Body of pancreas (tissue), 4 donors: Measurements from ENCODE around the gene CASKIN2. TPM values are rescaled to one million over a fixed set of nuclear protein-coding genes. Genes with fewer than 3 reads are reported as not detected.

Experiments
- ATAC-seq: fragments of 150-250 bp; one replicate; pipeline ENCODE4 v1.9.1; 2016
- DNase-seq, 4 donors: peaks; one replicate each; pipeline ENCODE4 v3.0.0-alpha.2; 2019
- H3K27ac ChIP-seq, 4 donors: fragments of 200-600 bp; sonication (generic); 1 replicate in 3 of 4; 2 replicates in 1 of 4; pipeline versions ENCODE4 v1.5.1 to v1.6.1; 2016 to 2019; ENCODE audit warnings: mild to moderate bottlenecking in 1 of 4, mixed read lengths in 1 of 4, moderate library complexity in 1 of 4
- H3K27me3 ChIP-seq, 2 donors: fragments of 200-600 bp; sonication (generic); one replicate each; pipeline ENCODE4 v1.6.0; 2016; ENCODE audit warnings: mild to moderate bottlenecking in 1 of 2
- H3K36me3 ChIP-seq, 2 donors: fragments of 200-600 bp; sonication (generic); replicated peaks in 1 of 2; 2 replicates each; pipeline ENCODE4 v1.5.1; 2016; ENCODE audit warnings: low read depth in 2 of 2; ENCODE audit not compliant: insufficient read depth in 1 of 2
- H3K4me1 ChIP-seq: fragments of 200-600 bp; sonication (generic); one replicate; pipeline ENCODE4 v1.6.0; 2016
- H3K4me3 ChIP-seq, 2 donors: fragments of 200-600 bp; sonication (generic); 1 replicate in 1 of 2; 2 replicates in 1 of 2; pipeline ENCODE4 v1.5.1; 2016 to 2019
- H3K9me3 ChIP-seq, 3 donors: fragments of 200-600 bp; sonication (generic); 1 replicate in 2 of 3; 2 replicates in 1 of 3; pipeline ENCODE4 v1.5.1; 2016
- CTCF ChIP-seq, 7 experiments: fragments of 450-650 bp in 4 of 7; fragments of 200-600 bp in 3 of 7; sonication (generic) in 3 of 7; IDR thresholded peaks; one replicate each; pipeline ENCODE4 v1.5.1; 2016 to 2019; ENCODE audit warnings: antibody characterized with exemption in 7 of 7
- POLR2A ChIP-seq, 3 donors: fragments of 450-650 bp; IDR thresholded peaks; one replicate each; pipeline ENCODE4 v1.6.1; 2016; ENCODE audit warnings: antibody characterized with exemption in 3 of 3, mild to moderate bottlenecking in 2 of 3
- WGBS, 2 donors: methylation state at CpG; one replicate each; pipeline ENCODE4 v1.1.5; 2017; 5-methylcytosine and 5-hydroxymethylcytosine counted together
- intact Hi-C: fragments of 100-400 bp; cut with DNase I; formaldehyde crosslinking; loops from one replicate; pipeline ENCODE4 v1.15.1; 2023
- total RNA-seq, 2 donors: library from RNA; depleted of rRNA; stranded (reverse); fragments of >200 nt; gene quantifications; one replicate each; pipeline ENCODE4 v1.1.0, GENCODE V29; 2016

The CASKIN2 gene
- total RNA-seq, 2 donors from 2014 or later = 9.1 to 16.2 TPM

GRCh38 chr17:75525806-75526554 is 10.6 kb upstream of the CASKIN2 start:
- intact Hi-C loops = no loop called here
- Histone ChIP-seq H3K36me3 (no peaks in the 10 kb centered on the region), H3K27ac (peak overlapping the region; percentile 83 to 96 (median 92)), H3K9me3 (no peaks in the 10 kb centered on the region), H3K4me3 (peak overlapping the region; percentile 24 to 66), H3K4me1 (peaks cover 48% of the 10 kb centered on the region), H3K27me3 (no peaks in the 10 kb centered on the region)
- peak; percentile 56 to 67 (median 62) for DNase-seq
- TF ChIP-seq POLR2A (IDR thresholded peaks at IDR 0.05) = peak in 1 of 3 donors; percentile 52
- no peak for TF ChIP-seq CTCF (IDR thresholded peaks at IDR 0.05)
- 0% methylated on average over 7 to 52 of the region's 60 CpGs for WGBS, 2 donors
- peak; percentile 22 for ATAC-seq

GRCh38 chr17:75524970-75525805 is 9.9 kb upstream of the CASKIN2 start, which contains the start of gene LLGL2:
LLGL2 (plus strand) TSS chr17:75525697; CDS start chr17:75543427, 17,730 bp downstream.
- Histone ChIP-seq H3K4me1 (peaks cover 40% of the 10 kb centered on the region), H3K27ac (peak within 1 kb of the TSS; percentile 87 to 96 (median 92))
- WGBS, 2 donors = 0% methylated on average over 1 to 65 of the region's 108 CpGs

DNA sequence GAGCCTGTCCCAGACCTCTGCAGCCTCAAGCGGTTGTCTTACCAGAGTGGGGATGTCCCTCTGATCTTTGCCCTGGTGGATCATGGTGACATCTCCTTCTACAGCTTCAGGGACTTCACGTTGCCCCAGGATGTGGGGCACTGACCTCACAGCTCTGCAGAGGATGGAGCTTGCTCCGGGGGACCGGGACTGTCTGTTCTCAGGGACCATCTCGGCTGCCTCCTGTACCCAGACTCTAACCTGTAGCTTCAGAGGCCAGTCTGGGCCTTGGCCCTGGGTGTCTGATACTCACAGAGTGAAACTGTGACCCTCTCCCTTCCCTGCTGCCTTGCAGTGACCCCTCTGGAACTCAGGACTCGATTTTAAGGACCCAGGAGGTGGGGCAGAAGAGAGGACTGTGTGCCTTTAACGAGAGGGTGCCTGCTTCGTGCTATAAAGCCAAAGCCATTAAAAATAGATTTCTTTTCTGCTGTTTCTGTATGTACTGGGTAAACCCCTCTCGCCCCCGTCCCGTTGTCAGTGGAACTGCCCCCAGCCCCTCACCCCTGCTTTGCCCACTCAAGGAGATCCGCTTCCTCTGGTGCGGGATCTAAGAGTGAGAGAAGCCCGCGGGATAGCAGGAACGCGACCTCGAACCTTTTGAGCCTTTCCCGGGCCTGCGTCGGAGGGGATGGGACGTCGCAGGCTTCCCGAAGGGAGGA is 9.1 kb upstream of the CASKIN2 start:
- TF ChIP-seq CTCF (IDR thresholded peaks at IDR 0.05) (no peak), POLR2A (IDR thresholded peaks at IDR 0.05) (no peak)
- intact Hi-C loops = no loop called here

More at GRCh38 chr17:75524970-75525805, 9.9 kb upstream of the CASKIN2 start, which contains the start of gene LLGL2:
- TF ChIP-seq CTCF (IDR thresholded peaks at IDR 0.05) = peak; percentile 39 to 65 (median 54)
- peak; percentile 76 to 83 (median 80) for TF ChIP-seq POLR2A (IDR thresholded peaks at IDR 0.05)
- DNase-seq (peak; percentile 91 to 93 (median 92)), ATAC-seq (peak; percentile 90)
- intact Hi-C loops = no loop called here
- Histone ChIP-seq H3K36me3 (no peaks in the 10 kb centered on the region), H3K9me3 (no peaks in the 10 kb centered on the region), H3K27me3 (no peaks in the 10 kb centered on the region), H3K4me3 (peak within 1 kb of the TSS; percentile 66 to 76)

DNA sequence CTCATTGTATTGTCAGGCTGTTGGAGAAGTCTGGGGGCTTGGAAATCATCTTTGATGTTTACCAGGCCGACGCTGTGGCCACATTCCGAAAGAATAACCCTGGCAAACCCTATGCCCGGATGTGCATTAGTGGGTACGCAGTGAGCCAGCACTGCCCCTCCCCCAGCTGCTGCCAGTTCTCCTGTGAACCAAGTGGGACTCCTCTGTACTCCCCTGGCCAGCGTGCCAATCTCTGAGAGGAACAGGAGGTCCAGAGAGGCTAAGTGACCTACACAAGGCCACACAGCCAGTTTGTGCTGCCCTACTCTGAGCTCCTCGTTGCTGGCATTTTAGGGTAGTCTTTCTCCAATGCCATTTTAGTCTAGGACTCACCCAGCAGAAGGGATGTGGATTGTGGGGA is 8.3 kb upstream of the CASKIN2 start:
- intact Hi-C loops = no loop called here
- no peak for DNase-seq
- peak overlapping the region in 2 of 4 donors; percentile 95 to 96 for H3K27ac ChIP-seq
- no peaks in the 10 kb centered on the region for H3K27me3 ChIP-seq
- H3K9me3 ChIP-seq = no peaks in the 10 kb centered on the region
- no peak for TF ChIP-seq CTCF (IDR thresholded peaks at IDR 0.05)
- TF ChIP-seq POLR2A (IDR thresholded peaks at IDR 0.05) = no peak
- peaks cover 31% of the 10 kb centered on the region for H3K4me1 ChIP-seq
- ATAC-seq = no peak
- no peak overlapping the region for H3K4me3 ChIP-seq
- peaks cover 0 to 2% of the 10 kb centered on the region in 2 donors for H3K36me3 ChIP-seq
- WGBS, 2 donors = 86 to 94% methylated on average over 7 of the region's 7 CpGs

More for the DNA sequence above, 9.1 kb upstream of the CASKIN2 start:
- DNase-seq (no peak), ATAC-seq (no peak)
- Histone ChIP-seq H3K27ac (peak overlapping the region; percentile 87 to 96 (median 92)), H3K4me1 (peaks cover 36% of the 10 kb centered on the region), H3K27me3 (no peaks in the 10 kb centered on the region), H3K4me3 (peak overlapping the region; percentile 52 to 76), H3K36me3 (peaks cover 0 to 2% of the 10 kb centered on the region in 2 donors), H3K9me3 (no peaks in the 10 kb centered on the region)
- 15 to 21% methylated on average over 21 to 24 of the region's 24 CpGs for WGBS, 2 donors
